Neural cell (in vitro differentiated cells): ENCODE results near the gene RFPL2. TPM values are rescaled to one million over a fixed set of nuclear protein-coding genes. Genes with fewer than 3 reads are reported as not detected.
"Not testable (repeated sequence)": the region's sequence is repeated elsewhere in the genome, so short reads cannot be mapped to it uniquely, and the experiment has no call there.

Experiments
- H2AFZ ChIP-seq: fragments of 200-600, 300-800 bp; sonication (generic), shearing (Covaris generic); 2 replicates; pipeline ENCODE4 v1.6.0; 2014; ENCODE audit warnings: low read depth, mild to moderate bottlenecking, antibody characterized with exemption, low read length, moderate library complexity
- H3F3A ChIP-seq: fragments of 200-600 bp; shearing (Covaris generic); 2 replicates; pipeline ENCODE4 v1.6.1; 2016; ENCODE audit warnings: mild to moderate bottlenecking, moderate library complexity, mixed read lengths, antibody characterized with exemption, low read length; ENCODE audit not compliant: insufficient read depth, poor library complexity, severe bottlenecking
- H3K27ac ChIP-seq: fragments of 200-600, 300-800 bp; sonication (generic), shearing (Covaris generic); 2 replicates; pipeline ENCODE4 v1.5.1; 2014; ENCODE audit warnings: mild to moderate bottlenecking, low read length, moderate library complexity
- H3K27me3 ChIP-seq: fragments of 300-800, 200-600 bp; sonication (generic), shearing (Covaris generic); 2 replicates; pipeline ENCODE4 v1.6.0; 2014; ENCODE audit warnings: mild to moderate bottlenecking, low read depth, low read length, moderate library complexity; ENCODE audit not compliant: insufficient read depth
- H3K36me3 ChIP-seq: fragments of 300-800, 200-600 bp; sonication (generic), shearing (Covaris generic); 2 replicates; pipeline ENCODE4 v1.5.1; 2014; ENCODE audit warnings: mild to moderate bottlenecking, antibody characterized with exemption, low read length, moderate library complexity; ENCODE audit not compliant: insufficient read depth
- H3K4me2 ChIP-seq: fragments of 300-800, 200-600 bp; sonication (generic), shearing (Covaris generic); 2 replicates; pipeline ENCODE4 v1.6.0; 2014; ENCODE audit warnings: mild to moderate bottlenecking, low read length
- H3K4me3 ChIP-seq: fragments of 300-800, 200-600 bp; sonication (generic), shearing (Covaris generic); 2 replicates; pipeline ENCODE4 v1.5.1; 2014; ENCODE audit warnings: mild to moderate bottlenecking, low read length, moderate library complexity
- H3K79me2 ChIP-seq: fragments of 200-600 bp; shearing (Covaris generic); replicated peaks from 2 replicates; pipeline ENCODE4 v1.6.0; 2014; ENCODE audit warnings: mild to moderate bottlenecking, low read length, moderate library complexity; ENCODE audit not compliant: insufficient read depth
- H3K9ac ChIP-seq: fragments of 300-800, 200-600 bp; sonication (generic), shearing (Covaris generic); 2 replicates; pipeline ENCODE4 v1.6.1; 2016; ENCODE audit warnings: mild to moderate bottlenecking, low read length, mixed read lengths
- H3K9me2 ChIP-seq: fragments of 200-600 bp; shearing (Covaris generic); 2 replicates; pipeline ENCODE4 v1.6.1; 2016; ENCODE audit warnings: mild to moderate bottlenecking, low read length, mixed read lengths; ENCODE audit not compliant: insufficient read depth
- H3K9me3 ChIP-seq: fragments of 200-600, 300-800 bp; sonication (generic), shearing (Covaris generic); 2 replicates; pipeline ENCODE4 v1.6.1; 2016; ENCODE audit warnings: mild to moderate bottlenecking, mixed run types, low read length, moderate library complexity, mixed read lengths
- H4K20me1 ChIP-seq: fragments of 200-600 bp; shearing (Covaris generic); 2 replicates; pipeline ENCODE4 v1.6.1; 2016; ENCODE audit warnings: mild to moderate bottlenecking, mixed run types; ENCODE audit not compliant: insufficient read depth
- CTCF ChIP-seq: fragments of 450-650 bp; IDR thresholded peaks from 2 replicates; pipeline ENCODE4 v1.5.1; 2014; ENCODE audit warnings: antibody characterized with exemption, mild to moderate bottlenecking, moderate library complexity; ENCODE audit not compliant: poor library complexity, severe bottlenecking
- EP300 ChIP-seq: fragments of 450-650 bp; conservative IDR thresholded peaks from 2 replicates; pipeline ENCODE4 v1.6.1; 2014; ENCODE audit warnings: antibody characterized with exemption, mild to moderate bottlenecking, moderate library complexity; ENCODE audit not compliant: poor library complexity, severe bottlenecking
- EZH2 ChIP-seq: fragments of 200-600, 300-800 bp; shearing (Covaris generic), sonication (generic); IDR thresholded peaks from 2 replicates; pipeline ENCODE4 v1.6.1; 2014; ENCODE audit warnings: antibody characterized with exemption, low read length, borderline replicate concordance, mild to moderate bottlenecking; ENCODE audit not compliant: insufficient read depth, poor library complexity, severe bottlenecking
- MXI1 ChIP-seq: fragments of 450-650 bp; conservative IDR thresholded peaks from 2 replicates; pipeline ENCODE4 v1.6.1; 2014; ENCODE audit warnings: antibody characterized with exemption, mild to moderate bottlenecking; ENCODE audit not compliant: poor library complexity, severe bottlenecking
- POLR2AphosphoS5 ChIP-seq: IDR thresholded peaks from 2 replicates; pipeline ENCODE4 v1.6.1; 2012
- RAD21 ChIP-seq: fragments of 450-650 bp; conservative IDR thresholded peaks from 2 replicates; pipeline ENCODE4 v1.6.1; 2014; ENCODE audit warnings: antibody characterized with exemption, mild to moderate bottlenecking, moderate library complexity
- REST ChIP-seq: IDR thresholded peaks from 2 replicates; pipeline ENCODE4 v1.6.1; 2012; ENCODE audit warnings: borderline replicate concordance
- SMC3 ChIP-seq: fragments of 450-650 bp; conservative IDR thresholded peaks from 2 replicates; pipeline ENCODE4 v1.6.1; 2014; ENCODE audit warnings: antibody characterized with exemption, mild to moderate bottlenecking, moderate library complexity; ENCODE audit not compliant: poor library complexity
- TAF1 ChIP-seq: IDR thresholded peaks from 2 replicates; pipeline ENCODE4 v1.6.1; 2012; ENCODE audit warnings: low read depth
- polyA plus RNA-seq: library from polyadenylated mRNA; depleted of rRNA; stranded (reverse); fragments of >200 nt; gene quantifications from 2 replicates; pipeline ENCODE4 v1.2.3, GENCODE V29; 2014
- small RNA-seq, 3 experiments: library from RNA; depleted of rRNA; stranded (forward); fragments of <200 nt; gene quantifications; one replicate each; pipeline ENCODE3, GENCODE V24; 2012

The RFPL2 gene
- polyA plus RNA-seq, 1 donor from 2014 or later: 9.7 TPM

- TF ChIP-seq TAF1: no peak
- TF ChIP-seq EP300: no peak
- TF ChIP-seq MXI1: no peak
- TF ChIP-seq RAD21: no peak
- TF ChIP-seq EZH2: no peak
- TF ChIP-seq REST: no peak
- TF ChIP-seq POLR2AphosphoS5: no peak
- no peak for TF ChIP-seq SMC3
- TF ChIP-seq CTCF: no peak
- Histone ChIP-seq H3K9me2 (no peaks in the 10 kb centered on the region), H3K9ac (no peak overlapping the region), H3K4me3 (no peak overlapping the region), H3K4me2 (no peak overlapping the region), H3K36me3 (no peaks in the 10 kb centered on the region), H3K9me3 (no peaks in the 10 kb centered on the region), H3K79me2 (no peaks in the 10 kb centered on the region), H4K20me1 (no peaks in the 10 kb centered on the region), H2AFZ (no peak overlapping the region), H3K27ac (no peak overlapping the region), H3F3A (no peaks in the 10 kb centered on the region), H3K27me3 (no peaks in the 10 kb centered on the region)
These were observed 62.3 kb downstream of the RFPL2 start for GRCh38 chr22:32142600-32142999.

- H3K9me3 ChIP-seq, H3F3A ChIP-seq, H3K27ac ChIP-seq, H3K9ac ChIP-seq, H2AFZ ChIP-seq, H3K9me2 ChIP-seq, H3K4me3 ChIP-seq, H3K36me3 ChIP-seq, H3K27me3 ChIP-seq, H3K79me2 ChIP-seq, H4K20me1 ChIP-seq, H3K4me2 ChIP-seq: not testable (repeated sequence)
These were observed 64.2 kb downstream of the RFPL2 start for GRCh38 chr22:32140688-32141087.

Small RNAs within 50 kb of the gene (small RNA-seq; reads per million reads assigned to genes)
- 0 reads per million in 3 experiments for gene RF02171

Other genes with a start within 250 kb of the RFPL2 start
- not detected in 2 replicates for gene SLC5A1, start 161.8 kb downstream of the RFPL2 start, polyA plus RNA-seq
- gene C22orf42, start 45.8 kb downstream of the RFPL2 start, polyA plus RNA-seq: 51.0 and 64.0 TPM in 2 replicates
- gene SLC5A4, start 50.3 kb upstream of the RFPL2 start, polyA plus RNA-seq: not detected in 2 replicates
- 0.50 TPM in 1 of 2 replicates, not detected in the other for gene RFPL3, start 152.8 kb upstream of the RFPL2 start, polyA plus RNA-seq
- 112 and 121 TPM in 2 replicates for gene RTCB, start 207.2 kb upstream of the RFPL2 start, polyA plus RNA-seq